HepG2 (cell line): ENCODE measurements around the gene SLC9A1. TPM values are rescaled to one million over a fixed set of nuclear protein-coding genes. Genes with fewer than 3 reads are reported as not detected.

Experiments
- ATAC-seq: fragments of 200-7000 bp; cut with Tn5 transposase; 3 replicates; pipeline ENCODE4 v1.9.1; 2020; ENCODE audit warnings: mild to moderate bottlenecking, moderate library complexity
- BruUV-seq: library from RNA; stranded (reverse); fragments of 400-500 nt; replicated peaks from 2 replicates; lab custom pipeline; 2021; lab: Mats Ljungman, UMichigan
- CTCF ChIA-PET: fragments of 300-600 bp; formaldehyde crosslinking; extraction: SDS; loops from one replicate; lab custom pipeline; 2021; ENCODE audit warnings: low total read pairs, inconsistent platforms, low intra/inter-chr PET ratio; lab: Yijun Ruan, JAX
- POLR2A ChIA-PET: fragments of 350-600 bp; sonication (Branson Sonifier 250); formaldehyde crosslinking; loops from one replicate; lab custom pipeline; 2020; ENCODE audit warnings: antibody characterized with exemption, inconsistent platforms; lab: Yijun Ruan, JAX
- DNase-seq: peaks from one replicate; pipeline ENCODE4 v3.0.0-alpha.2; 2015; ENCODE audit warnings: low spot score
- FAIRE-seq: peaks from 3 replicates; lab custom pipeline; 2011; peaks lifted over from hg19 to GRCh38; lab: Jason Lieb, UNC
- H2AFZ ChIP-seq: one replicate; pipeline ENCODE4 v1.6.1; 2011; ENCODE audit warnings: low read length, inconsistent platforms
- H3K27ac ChIP-seq: fragments of 300-600 bp; 3 replicates; pipeline ENCODE4 v1.8.0; 2011; ENCODE audit warnings: mixed run types, mild to moderate bottlenecking, mixed read lengths, low read length, inconsistent platforms; ENCODE audit not compliant: insufficient read depth; ENCODE audit errors: extremely low read length
- H3K27me3 ChIP-seq, 2 experiments: fragments of 200-600 bp in 1 of 2; 2 replicates in 1 of 2; 3 replicates in 1 of 2; pipeline versions ENCODE4 v1.6.0 to v1.8.0; 2011; ENCODE audit warnings: low read length in 2 of 2, mild to moderate bottlenecking in 2 of 2, moderate library complexity in 2 of 2, inconsistent platforms in 1 of 2; ENCODE audit not compliant: insufficient read depth in 2 of 2, control insufficient read depth in 1 of 2
- H3K36me3 ChIP-seq, 2 experiments: fragments of 200-600 bp in 1 of 2; replicated peaks in 1 of 2; 2 replicates in 1 of 2; 3 replicates in 1 of 2; pipeline versions ENCODE4 v1.5.1 to v1.8.0; 2011; ENCODE audit warnings: low read length in 2 of 2, inconsistent platforms in 1 of 2; ENCODE audit not compliant: insufficient read depth in 2 of 2, control insufficient read depth in 1 of 2
- H3K4me1 ChIP-seq: 2 replicates; pipeline ENCODE4 v1.5.1; 2012; ENCODE audit warnings: low read length, inconsistent platforms; ENCODE audit not compliant: insufficient read depth
- H3K4me2 ChIP-seq: 2 replicates; pipeline ENCODE4 v1.6.0; 2011; ENCODE audit warnings: low read depth, low read length, inconsistent platforms
- H3K4me3 ChIP-seq, 3 experiments: fragments of 200-600 bp in 1 of 3; sonication (generic), shearing (Covaris generic) in 1 of 3; replicated peaks in 1 of 3; 2 replicates each; pipeline ENCODE4 v1.5.1; 2011 to 2016; ENCODE audit warnings: low read length in 3 of 3, inconsistent platforms in 2 of 3, low read depth in 2 of 3, mild to moderate bottlenecking in 2 of 3, control low read depth in 1 of 3, mixed read lengths in 1 of 3; ENCODE audit not compliant: insufficient read depth in 1 of 3
- H3K79me2 ChIP-seq: one replicate; pipeline ENCODE4 v1.6.1; 2011; ENCODE audit warnings: low read length, inconsistent platforms; ENCODE audit not compliant: insufficient read depth
- H3K9ac ChIP-seq: 2 replicates; pipeline ENCODE4 v1.6.0; 2011; ENCODE audit warnings: mild to moderate bottlenecking, low read depth, low read length, inconsistent platforms; ENCODE audit not compliant: insufficient read depth
- H3K9me3 ChIP-seq: 2 replicates; pipeline ENCODE4 v1.5.1; 2012; ENCODE audit warnings: mild to moderate bottlenecking, low read length
- H4K20me1 ChIP-seq: 2 replicates; pipeline ENCODE4 v1.6.0; 2011; ENCODE audit warnings: inconsistent platforms, mild to moderate bottlenecking, low read length, moderate library complexity; ENCODE audit not compliant: insufficient read depth
- MYNN ChIP-seq: sonication (generic); formaldehyde crosslinking; IDR thresholded peaks from 2 replicates; pipeline ENCODE4 v1.4.0; 2020; ENCODE audit warnings: mild to moderate bottlenecking, low read depth, missing genetic modification reagents
- NR2F1 ChIP-seq, 2 experiments: fragments of 450-650 bp in 1 of 2; formaldehyde crosslinking in 1 of 2; IDR thresholded peaks; 2 replicates each; pipeline versions ENCODE4 v1.5.0 to v1.6.1; 2016 to 2020; ENCODE audit warnings: mild to moderate bottlenecking in 1 of 2, missing compliant biosample characterization in 1 of 2, missing genetic modification reagents in 1 of 2, moderate library complexity in 1 of 2
- TCF12 ChIP-seq, 2 experiments: fragments of 450-650 bp in 1 of 2; sonication (generic) in 1 of 2; formaldehyde crosslinking in 1 of 2; IDR thresholded peaks; 2 replicates each; pipeline versions ENCODE4 v1.6.1 to v1.8.0; 2017 to 2022; ENCODE audit warnings: antibody characterized with exemption in 1 of 2, mild to moderate bottlenecking in 1 of 2, missing genetic modification reagents in 1 of 2, moderate library complexity in 1 of 2
- ZNF180 ChIP-seq: sonication (generic); formaldehyde crosslinking; IDR thresholded peaks from 2 replicates; pipeline ENCODE4 v1.4.0; 2020; ENCODE audit warnings: low read depth, missing genetic modification reagents, borderline replicate concordance
- ZNF772 ChIP-seq: sonication (generic); formaldehyde crosslinking; IDR thresholded peaks from 2 replicates; pipeline ENCODE4 v1.5.0; 2020; ENCODE audit warnings: mild to moderate bottlenecking, missing genetic modification reagents
- ZSCAN25 ChIP-seq: sonication (generic); formaldehyde crosslinking; IDR thresholded peaks from 2 replicates; pipeline ENCODE4 v1.8.0; 2022; ENCODE audit warnings: mild to moderate bottlenecking, missing genetic modification reagents
- WGBS: methylation state at CpG from one replicate; pipeline ENCODE4 v1.1.6; 2017; ENCODE audit warnings: low lambda C conversion rate; 5-methylcytosine and 5-hydroxymethylcytosine counted together
- in situ Hi-C: cut with HindIII; loops from 2 replicates; pipeline ENCODE4 v1.10.0; 2017; ENCODE audit warnings: low pct_unique_long_range_greater_than_20kb; ENCODE audit not compliant: extremely low pct_ligation_motif_present
- intact Hi-C: fragments of 100-400 bp; cut with micrococcal nuclease; formaldehyde crosslinking; loops from one replicate; pipeline ENCODE4 v1.10.0; 2022; ENCODE audit not compliant: unreplicated experiment
- polyA plus RNA-seq, 8 experiments: library from polyadenylated mRNA; depleted of rRNA in 3 of 8; stranded (reverse) in 7 of 8; unstranded in 1 of 8; fragments of >200 nt; fragmentation: Illumina TruSeq in 4 of 8; extraction: Trizol in 4 of 8; gene quantifications; 2 replicates each; pipeline versions ENCODE4 v1.2.1 to v1.2.3, GENCODE V29; 2011 to 2016; ENCODE audit warnings: low read depth in 4 of 8, missing spikeins in 1 of 8, mixed read lengths in 1 of 8; ENCODE audit not compliant: insufficient read depth in 1 of 8
- total RNA-seq, 5 experiments: library from RNA; depleted of rRNA; stranded (reverse); fragments of >200 nt; fragmentation: Illumina TruSeq; extraction: Trizol; gene quantifications; 2 replicates each; pipeline ENCODE4 v1.2.3, GENCODE V29; 2016; ENCODE audit warnings: low read depth in 1 of 5
- TF ChIP-seq, protein P1 (sequence below): sonication (generic); IDR thresholded peaks from 2 replicates; pipeline ENCODE4 v1.6.1; 2016; ENCODE audit warnings: low read depth, borderline replicate concordance
- TF ChIP-seq, protein P2 (sequence below): sonication (generic); formaldehyde crosslinking; IDR thresholded peaks from 2 replicates; pipeline ENCODE4 v1.4.0; 2020; ENCODE audit warnings: mild to moderate bottlenecking, missing genetic modification reagents
- TF ChIP-seq, protein P3 (sequence below): sonication (generic); formaldehyde crosslinking; conservative IDR thresholded peaks from 2 replicates; pipeline ENCODE4 v1.5.0; 2020; ENCODE audit warnings: missing genetic modification reagents

The SLC9A1 gene
- total and polyA plus RNA-seq, 2 of the 13 experiments (the other 11 are each of a cell fraction or from before 2014, with no cell fraction given) = 1.4 to 2.9 TPM

DNA sequence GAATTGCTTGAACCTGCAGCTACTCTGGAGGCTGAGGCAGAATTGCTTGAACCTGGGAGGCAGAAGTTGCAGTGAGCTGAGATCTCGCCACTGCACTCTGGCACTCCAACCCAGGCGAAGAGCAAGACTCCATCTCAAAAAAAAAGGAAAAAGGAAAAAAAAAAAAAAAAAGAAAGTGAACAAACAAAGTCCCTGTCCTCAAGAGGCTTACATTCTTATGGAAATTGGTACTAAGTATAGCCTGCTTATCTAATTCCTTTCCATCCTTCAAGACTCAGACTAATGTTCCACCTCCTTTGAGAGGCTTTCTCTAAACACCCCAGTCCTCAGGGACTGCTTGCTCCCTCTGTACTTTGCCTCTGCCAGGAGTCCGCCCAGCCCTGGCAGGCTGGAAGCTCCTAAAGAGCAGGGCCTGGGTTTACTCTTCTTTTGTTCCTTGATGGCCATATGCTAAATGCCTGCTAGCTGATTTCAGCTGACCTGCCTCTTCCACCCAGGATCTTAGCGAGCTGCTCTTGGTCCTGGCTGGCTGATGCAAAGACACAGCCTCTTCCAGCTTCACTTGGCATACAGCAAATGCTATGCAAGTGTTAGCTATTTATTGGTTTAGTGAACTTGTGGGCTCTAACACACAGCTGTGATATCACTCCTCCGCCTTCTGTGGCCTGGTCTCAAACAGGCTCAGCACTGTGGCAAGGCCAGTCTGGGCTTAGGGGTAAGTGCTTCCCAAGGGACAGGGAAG, 9.8 kb downstream of the SLC9A1 start:
- BruUV-seq = no TSS peak
- no peak overlapping the region for H3K9ac ChIP-seq
- no peak for FAIRE-seq
- TF ChIP-seq, protein P1, sequence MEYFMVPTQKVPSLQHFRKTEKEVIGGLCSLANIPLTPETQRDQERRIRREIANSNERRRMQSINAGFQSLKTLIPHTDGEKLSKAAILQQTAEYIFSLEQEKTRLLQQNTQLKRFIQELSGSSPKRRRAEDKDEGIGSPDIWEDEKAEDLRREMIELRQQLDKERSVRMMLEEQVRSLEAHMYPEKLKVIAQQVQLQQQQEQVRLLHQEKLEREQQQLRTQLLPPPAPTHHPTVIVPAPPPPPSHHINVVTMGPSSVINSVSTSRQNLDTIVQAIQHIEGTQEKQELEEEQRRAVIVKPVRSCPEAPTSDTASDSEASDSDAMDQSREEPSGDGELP = no peak
- TF ChIP-seq ZNF772 (CRISPR knock-in tag) = no peak
- TF ChIP-seq ZSCAN25 (CRISPR knock-in tag) = no peak
- TF ChIP-seq, all 625 proteins: peak for 0
- in situ Hi-C loops (no loop called here), intact Hi-C loops (no loop called here)
- ChIA-PET POLR2A (interaction anchor here (7.4 kb wide), 1 partner anchor 9 kb away, joined by 40 read pairs; the partner anchor contains the start of gene SLC9A1), CTCF (no interaction called here)
- H4K20me1 ChIP-seq = no peaks in the 10 kb centered on the region
- DNase-seq = no peak
- H3K36me3 ChIP-seq = no peaks in the 10 kb centered on the region
- H3K9me3 ChIP-seq = no peaks in the 10 kb centered on the region
- peaks cover 2% of the 10 kb centered on the region; the same call in 1 of the 2 replicates for H3K4me1 ChIP-seq
- H2AFZ ChIP-seq = no peak overlapping the region
- no peak overlapping the region for H3K4me2 ChIP-seq
- WGBS = 95% methylated on average over 5 of the region's 5 CpGs
- H3K27ac ChIP-seq = no peak overlapping the region
- H3K4me3 ChIP-seq = no peak overlapping the region
- no peaks in the 10 kb centered on the region for H3K27me3 ChIP-seq
- H3K79me2 ChIP-seq = no peaks in the 10 kb centered on the region
- ATAC-seq = no peak

DNA sequence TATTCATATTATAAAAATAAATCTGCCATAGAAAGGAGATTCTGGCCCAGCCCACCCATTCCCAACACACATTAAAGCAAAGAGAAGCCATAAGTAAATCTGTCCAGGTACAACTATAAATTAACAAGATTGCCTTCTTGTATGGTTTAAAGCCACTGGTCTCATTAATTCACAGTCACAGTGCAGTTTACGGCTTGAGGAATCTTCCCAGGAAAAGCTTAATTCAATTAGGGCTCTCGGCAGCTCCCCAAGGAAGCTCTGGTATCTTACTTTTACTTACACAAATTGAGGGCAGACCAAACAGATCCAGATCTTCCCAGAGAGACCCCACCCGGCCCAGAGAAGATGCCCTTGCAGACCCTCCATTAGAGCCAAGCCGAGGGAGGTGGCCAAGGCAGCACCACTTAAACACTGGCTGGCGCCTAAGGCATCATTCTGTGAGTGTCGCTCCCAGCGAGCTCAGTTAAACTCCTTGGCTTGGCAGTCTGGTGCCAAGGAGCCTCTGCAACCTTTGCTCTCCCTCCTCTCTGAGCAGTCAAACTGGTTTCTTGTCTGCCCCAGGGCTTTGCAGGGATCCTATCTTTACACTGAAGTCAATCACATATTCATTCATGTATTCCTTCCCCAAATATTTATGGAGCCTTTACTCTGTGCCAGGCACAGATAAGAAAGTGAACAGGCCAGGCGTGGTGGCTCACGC, 10.7 kb downstream of the SLC9A1 start:
- Histone ChIP-seq H2AFZ (no peak overlapping the region), H4K20me1 (no peaks in the 10 kb centered on the region), H3K27ac (no peak overlapping the region), H3K36me3 (no peaks in the 10 kb centered on the region), H3K79me2 (no peaks in the 10 kb centered on the region), H3K4me1 (no peaks in the 10 kb centered on the region), H3K9ac (no peak overlapping the region), H3K4me2 (no peak overlapping the region), H3K27me3 (no peaks in the 10 kb centered on the region), H3K9me3 (no peaks in the 10 kb centered on the region), H3K4me3 (no peak overlapping the region)
- ATAC-seq (no peak), FAIRE-seq (no peak), DNase-seq (no peak)
- BruUV-seq = no TSS peak
- intact Hi-C loops = no loop called here
- 89% methylated on average over 8 of the region's 9 CpGs for WGBS
- CTCF ChIA-PET = no interaction called here
- in situ Hi-C loops = no loop called here
- POLR2A ChIA-PET = interaction anchor here (7.4 kb wide), 1 partner anchor 10 kb away, joined by 40 read pairs; the partner anchor contains the start of gene SLC9A1
- no peak for TF ChIP-seq NR2F1 (CRISPR knock-in tag; IDR thresholded peaks at IDR 0.05)
- TF ChIP-seq TCF12 (IDR thresholded peaks at IDR 0.05) = no peak
- no peak for TF ChIP-seq TCF12 (CRISPR knock-in tag; IDR thresholded peaks at IDR 0.05)
- TF ChIP-seq, protein P2, sequence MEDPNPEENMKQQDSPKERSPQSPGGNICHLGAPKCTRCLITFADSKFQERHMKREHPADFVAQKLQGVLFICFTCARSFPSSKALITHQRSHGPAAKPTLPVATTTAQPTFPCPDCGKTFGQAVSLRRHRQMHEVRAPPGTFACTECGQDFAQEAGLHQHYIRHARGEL (CRISPR knock-in tag) = no peak
- no peak for TF ChIP-seq MYNN
- TF ChIP-seq, protein P3, sequence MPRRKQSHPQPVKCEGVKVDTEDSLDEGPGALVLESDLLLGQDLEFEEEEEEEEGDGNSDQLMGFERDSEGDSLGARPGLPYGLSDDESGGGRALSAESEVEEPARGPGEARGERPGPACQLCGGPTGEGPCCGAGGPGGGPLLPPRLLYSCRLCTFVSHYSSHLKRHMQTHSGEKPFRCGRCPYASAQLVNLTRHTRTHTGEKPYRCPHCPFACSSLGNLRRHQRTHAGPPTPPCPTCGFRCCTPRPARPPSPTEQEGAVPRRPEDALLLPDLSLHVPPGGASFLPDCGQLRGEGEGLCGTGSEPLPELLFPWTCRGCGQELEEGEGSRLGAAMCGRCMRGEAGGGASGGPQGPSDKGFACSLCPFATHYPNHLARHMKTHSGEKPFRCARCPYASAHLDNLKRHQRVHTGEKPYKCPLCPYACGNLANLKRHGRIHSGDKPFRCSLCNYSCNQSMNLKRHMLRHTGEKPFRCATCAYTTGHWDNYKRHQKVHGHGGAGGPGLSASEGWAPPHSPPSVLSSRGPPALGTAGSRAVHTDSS = no peak
- TF ChIP-seq ZNF180 (CRISPR knock-in tag) = no peak
